HG02610 (cell line): ENCODE results near the gene MCF2L2.
"Not testable (repeated sequence)": the region's sequence is repeated elsewhere in the genome, so short reads cannot be mapped to it uniquely, and the experiment has no call there.

ENCODE experiments used
- ATAC-seq: cut with Tn5 transposase; IDR thresholded peaks from one replicate; pipeline ENCODE4 v1.9.1; 2021; ENCODE audit warnings: mild to moderate bottlenecking, moderate library complexity; ENCODE audit not compliant: unreplicated experiment

MCF2L2 gene

GRCh38 chr3:183182073-183182472 is 246.3 kb downstream of the MCF2L2 start:
- no peak for ATAC-seq

- ATAC-seq, result no peak
Observed at GRCh38 chr3:183181606-183182005, 246.8 kb downstream of the MCF2L2 start.

GRCh38 chr3:183180784-183181295 is 247.6 kb downstream of the MCF2L2 start:
- ATAC-seq, result no peak

GRCh38 chr3:183180110-183180783 is 248.2 kb downstream of the MCF2L2 start:
- ATAC-seq, result no peak

GRCh38 chr3:183179550-183179908 is 248.9 kb downstream of the MCF2L2 start:
- ATAC-seq, result not testable (repeated sequence)

GRCh38 chr3:183178833-183179549 is 249.4 kb downstream of the MCF2L2 start:
- peak; percentile 60 for ATAC-seq

GRCh38 chr3:183178512-183178832 is 249.9 kb downstream of the MCF2L2 start:
- no peak for ATAC-seq

GRCh38 chr3:183172051-183172639 is 256.3 kb downstream of the MCF2L2 start:
- no peak for ATAC-seq

- not testable (repeated sequence) for ATAC-seq
Observed at GRCh38 chr3:183167975-183168374, 260.4 kb downstream of the MCF2L2 start.

- no peak for ATAC-seq
Observed at GRCh38 chr3:183163563-183163962, 264.9 kb downstream of the MCF2L2 start.

GRCh38 chr3:183161552-183162336 is 266.7 kb downstream of the MCF2L2 start:
- peak; percentile 65 for ATAC-seq

GRCh38 chr3:183160616-183161015 is 267.8 kb downstream of the MCF2L2 start:
- no peak for ATAC-seq

- no peak for ATAC-seq
Observed at GRCh38 chr3:183159333-183159732, 269.1 kb downstream of the MCF2L2 start.

GRCh38 chr3:183158551-183159006 is 269.8 kb downstream of the MCF2L2 start:
- ATAC-seq, result peak; percentile 64

- ATAC-seq, result peak; percentile 13
Observed at GRCh38 chr3:183158113-183158512, 270.3 kb downstream of the MCF2L2 start.

GRCh38 chr3:183156266-183156665 is 272.2 kb downstream of the MCF2L2 start:
- no peak for ATAC-seq

GRCh38 chr3:183155499-183155898 is 272.9 kb downstream of the MCF2L2 start:
- ATAC-seq, result no peak

GRCh38 chr3:183153210-183153950 is 275.0 kb downstream of the MCF2L2 start:
- ATAC-seq, result no peak

- no peak for ATAC-seq
Observed at GRCh38 chr3:183151821-183152351, 276.5 kb downstream of the MCF2L2 start.

GRCh38 chr3:183151086-183151485 is 277.3 kb downstream of the MCF2L2 start:
- ATAC-seq, result no peak
